Smooth muscle cell (in vitro differentiated cells): Measurements from ENCODE around the gene GALR2. TPM values are rescaled to one million over a fixed set of nuclear protein-coding genes. Genes with fewer than 3 reads are reported as not detected.

ENCODE experiments used
- DNase-seq: peaks from one replicate; lab custom pipeline; 2025; ENCODE audit not compliant: unreplicated experiment; lab: John Stamatoyannopoulos, UW
- H2AFZ ChIP-seq: fragments of 200-600 bp; sonication (generic); 2 replicates; pipeline ENCODE4 v1.6.0; 2016; ENCODE audit warnings: antibody characterized with exemption, low read depth, mild to moderate bottlenecking
- H3F3A ChIP-seq: fragments of 200-600 bp; sonication (generic); 2 replicates; pipeline ENCODE4 v1.6.0; 2017; ENCODE audit warnings: antibody characterized with exemption, low read depth
- H3K27ac ChIP-seq: fragments of 200-600 bp; sonication (generic); 2 replicates; pipeline ENCODE4 v1.5.1; 2016; ENCODE audit warnings: low read depth, mild to moderate bottlenecking
- H3K27me3 ChIP-seq: fragments of 200-600 bp; sonication (generic); 2 replicates; pipeline ENCODE4 v1.6.1; 2016; ENCODE audit warnings: low read depth, mild to moderate bottlenecking
- H3K36me3 ChIP-seq: fragments of 200-600 bp; sonication (generic); 2 replicates; pipeline ENCODE4 v1.5.1; 2016; ENCODE audit warnings: low read depth
- H3K4me1 ChIP-seq: fragments of 200-600 bp; sonication (generic); 2 replicates; pipeline ENCODE4 v1.5.1; 2016; ENCODE audit warnings: low read depth
- H3K4me2 ChIP-seq: fragments of 200-600 bp; sonication (generic); 2 replicates; pipeline ENCODE4 v1.6.0; 2016; ENCODE audit warnings: mild to moderate bottlenecking
- H3K4me3 ChIP-seq: fragments of 200-600 bp; sonication (generic); 2 replicates; pipeline ENCODE4 v1.5.1; 2016; ENCODE audit warnings: mild to moderate bottlenecking
- H3K79me2 ChIP-seq: fragments of 200-600 bp; sonication (generic); 2 replicates; pipeline ENCODE4 v1.6.0; 2016; ENCODE audit warnings: low read depth, mild to moderate bottlenecking
- H3K9ac ChIP-seq: fragments of 200-600 bp; sonication (generic); 2 replicates; pipeline ENCODE4 v1.6.0; 2016; ENCODE audit warnings: low read depth
- H3K9me3 ChIP-seq: fragments of 200-600 bp; sonication (generic); replicated peaks from 2 replicates; pipeline ENCODE4 v1.5.1; 2016; ENCODE audit warnings: low read depth
- H4K20me1 ChIP-seq: fragments of 200-600 bp; sonication (generic); 2 replicates; pipeline ENCODE4 v1.6.0; 2016; ENCODE audit warnings: low read depth
- CTCF ChIP-seq: fragments of 200-600 bp; sonication (generic); IDR thresholded peaks from 2 replicates; pipeline ENCODE4 v1.5.1; 2017; ENCODE audit warnings: borderline replicate concordance, mild to moderate bottlenecking, antibody characterized with exemption; ENCODE audit not compliant: insufficient read depth, poor library complexity, severe bottlenecking
- WGBS: methylation state at CpG from one replicate; pipeline ENCODE4 v1.1.7; 2016; ENCODE audit warnings: low lambda C conversion rate; 5-methylcytosine and 5-hydroxymethylcytosine counted together
- polyA plus RNA-seq: library from polyadenylated mRNA; unstranded; fragments of >200 nt; fragmentation: Nextera tagmentation; extraction: Ambion mirVana; gene quantifications from 2 replicates; pipeline ENCODE4 v1.2.1, GENCODE V29; 2016
- total RNA-seq: library from RNA; depleted of rRNA; stranded (reverse); fragments of >200 nt; gene quantifications from 2 replicates; pipeline ENCODE4 v1.2.3, GENCODE V29; 2014

GALR2 gene
- total and polyA plus RNA-seq, 2 experiments from 2014 or later: not detected

- Histone ChIP-seq H3K4me2 (no peak overlapping the region), H3K4me1 (peaks cover 5% of the 10 kb centered on the region), H3K36me3 (no peaks in the 10 kb centered on the region), H3K9ac (no peak overlapping the region), H3F3A (no peaks in the 10 kb centered on the region), H3K79me2 (no peaks in the 10 kb centered on the region), H2AFZ (no peak overlapping the region), H3K27ac (no peak overlapping the region), H3K4me3 (no peak overlapping the region), H3K27me3 (peaks cover 21% of the 10 kb centered on the region), H4K20me1 (peaks cover 25% of the 10 kb centered on the region), H3K9me3 (no peaks in the 10 kb centered on the region)
- WGBS: 91% methylated on average over 12 of the region's 15 CpGs
- TF ChIP-seq CTCF: no peak
- DNase-seq: no peak
Observed at GRCh38 chr17:76083536-76084182, 9.1 kb downstream of the GALR2 start.

- no peak overlapping the region for H3K27ac ChIP-seq
- no peak overlapping the region for H3K4me2 ChIP-seq
- no peaks in the 10 kb centered on the region for H3K9me3 ChIP-seq
- H3F3A ChIP-seq: no peaks in the 10 kb centered on the region
- no peak overlapping the region for H2AFZ ChIP-seq
- no peak for TF ChIP-seq CTCF
- H3K36me3 ChIP-seq: no peaks in the 10 kb centered on the region
- H3K27me3 ChIP-seq: peaks cover 6% of the 10 kb centered on the region
- H4K20me1 ChIP-seq: peaks cover 36% of the 10 kb centered on the region
- WGBS: 93% methylated on average over 17 of the region's 17 CpGs
- no peak for DNase-seq
- H3K9ac ChIP-seq: no peak overlapping the region
- peaks cover 2% of the 10 kb centered on the region for H3K4me1 ChIP-seq
- no peaks in the 10 kb centered on the region for H3K79me2 ChIP-seq
- H3K4me3 ChIP-seq: no peak overlapping the region
Observed at GRCh38 chr17:76085066-76085730, 10.6 kb downstream of the GALR2 start.

- Histone ChIP-seq H3K9ac (no peak overlapping the region), H3K4me1 (no peaks in the 10 kb centered on the region), H3K9me3 (no peaks in the 10 kb centered on the region), H3K79me2 (no peaks in the 10 kb centered on the region), H2AFZ (no peak overlapping the region), H3K4me2 (no peak overlapping the region), H3F3A (no peaks in the 10 kb centered on the region), H3K4me3 (no peak overlapping the region), H4K20me1 (peaks cover 43% of the 10 kb centered on the region), H3K36me3 (no peaks in the 10 kb centered on the region), H3K27ac (no peak overlapping the region), H3K27me3 (peaks cover 1% of the 10 kb centered on the region)
- WGBS: 96% methylated on average over 13 of the region's 13 CpGs
- no peak for DNase-seq
- TF ChIP-seq CTCF: no peak
Observed at GRCh38 chr17:76085731-76086366, 11.3 kb downstream of the GALR2 start.
